GM18507 (cell line): Measurements from ENCODE around the gene RIPPLY1.
"Not testable (repeated sequence)": the region's sequence is repeated elsewhere in the genome, so short reads cannot be mapped to it uniquely, and the experiment has no call there.

Experiments used
- DNase-seq: peaks from one replicate; pipeline ENCODE4 v3.0.0; 2011; ENCODE audit warnings: low read depth; ENCODE audit not compliant: insufficient read length; ENCODE audit errors: extremely low spot score
- FAIRE-seq: peaks from 2 replicates; lab custom pipeline; 2011; peaks lifted over from hg19 to GRCh38; lab: Jason Lieb, UNC

Gene RIPPLY1

GRCh38 chrX:106917830-106918500 lies 14.8 kb upstream of the RIPPLY1 start:
- FAIRE-seq, result no peak
- no peak for DNase-seq

GRCh38 chrX:106912864-106913263 lies 9.7 kb upstream of the RIPPLY1 start:
- FAIRE-seq, result no peak
- no peak for DNase-seq

GRCh38 chrX:106906361-106906760 lies 3.2 kb upstream of the RIPPLY1 start:
- FAIRE-seq, result no peak
- DNase-seq, result no peak

GRCh38 chrX:106905064-106905708 lies 2.0 kb upstream of the RIPPLY1 start:
- FAIRE-seq, result no peak
- no peak for DNase-seq

GRCh38 chrX:106903856-106904528 lies 851 bp upstream of the RIPPLY1 start:
- DNase-seq, result no peak
- no peak for FAIRE-seq

- DNase-seq (no peak), FAIRE-seq (no peak)
These were observed 457 bp downstream of the RIPPLY1 start for GRCh38 chrX:106902684-106903083.

- FAIRE-seq, result no peak
- no peak for DNase-seq
These were observed 1.3 kb downstream of the RIPPLY1 start for GRCh38 chrX:106901781-106902219.

- DNase-seq, result no peak
- FAIRE-seq, result no peak
These were observed 1.8 kb downstream of the RIPPLY1 start for GRCh38 chrX:106901341-106901740.

- FAIRE-seq, result no peak
- DNase-seq, result no peak
These were observed 3.3 kb downstream of the RIPPLY1 start for GRCh38 chrX:106899841-106900240.

GRCh38 chrX:106899276-106899675 lies 3.9 kb downstream of the RIPPLY1 start:
- no peak for FAIRE-seq
- DNase-seq, result no peak

GRCh38 chrX:106898462-106898861 lies 4.7 kb downstream of the RIPPLY1 start:
- DNase-seq (no peak), FAIRE-seq (peak; percentile 85)

- no peak for FAIRE-seq
- DNase-seq, result no peak
These were observed 5.9 kb downstream of the RIPPLY1 start for GRCh38 chrX:106897259-106897658.

GRCh38 chrX:106894978-106895452 lies 8.1 kb downstream of the RIPPLY1 start:
- DNase-seq (no peak), FAIRE-seq (no peak)

- peak; percentile 8 for DNase-seq
These were observed 8.7 kb downstream of the RIPPLY1 start for GRCh38 chrX:106894392-106894909.

GRCh38 chrX:106891762-106892460 lies 11.2 kb downstream of the RIPPLY1 start:
- no peak for FAIRE-seq
- no peak for DNase-seq

More at GRCh38 chrX:106894392-106894909, 8.7 kb downstream of the RIPPLY1 start:
- FAIRE-seq, result peak; percentile 87

GRCh38 chrX:106889468-106889867 lies 13.7 kb downstream of the RIPPLY1 start:
- DNase-seq, result no peak
- FAIRE-seq, result no peak

GRCh38 chrX:106875151-106875550 lies 28.0 kb downstream of the RIPPLY1 start:
- FAIRE-seq, result no peak

GRCh38 chrX:106874075-106874474 lies 29.1 kb downstream of the RIPPLY1 start:
- DNase-seq (no peak), FAIRE-seq (peak; percentile 18)

More at GRCh38 chrX:106875151-106875550, 28.0 kb downstream of the RIPPLY1 start:
- no peak for DNase-seq

GRCh38 chrX:106872796-106873195 lies 30.3 kb downstream of the RIPPLY1 start:
- FAIRE-seq, DNase-seq: not testable (repeated sequence)

- FAIRE-seq, result no peak
- no peak for DNase-seq
These were observed 39.4 kb downstream of the RIPPLY1 start for GRCh38 chrX:106863697-106864096.
